GM18519 (cell line): ENCODE data around the gene KRT12.
"Not testable (repeated sequence)": the region's sequence is repeated elsewhere in the genome, so short reads cannot be mapped to it uniquely, and the experiment has no call there.

Experiments
- ATAC-seq: cut with Tn5 transposase; IDR thresholded peaks from one replicate; pipeline ENCODE4 v1.9.1; 2021; ENCODE audit warnings: mild to moderate bottlenecking, moderate library complexity; ENCODE audit not compliant: unreplicated experiment, low FRiP score

KRT12 gene

GRCh38 chr17:40818733-40819527 is 48.1 kb downstream of the KRT12 start:
- no peak for ATAC-seq

- no peak for ATAC-seq
Measured at GRCh38 chr17:40818343-40818732, 48.7 kb downstream of the KRT12 start.

- ATAC-seq: no peak
Measured at GRCh38 chr17:40817103-40817682, 49.8 kb downstream of the KRT12 start.

- ATAC-seq: no peak
Measured at GRCh38 chr17:40816569-40816968, 50.5 kb downstream of the KRT12 start.

- no peak for ATAC-seq
Measured at GRCh38 chr17:40815381-40815780, 51.6 kb downstream of the KRT12 start.

GRCh38 chr17:40814657-40815056 is 52.4 kb downstream of the KRT12 start:
- ATAC-seq: not testable (repeated sequence)

GRCh38 chr17:40813804-40814203 is 53.2 kb downstream of the KRT12 start:
- ATAC-seq: no peak

- ATAC-seq: no peak
Measured at GRCh38 chr17:40812639-40813038, 54.4 kb downstream of the KRT12 start.
